Gastroesophageal sphincter (tissue), 4 donors: Measurements from ENCODE around the gene RPL27A. TPM values are rescaled to one million over a fixed set of nuclear protein-coding genes. Genes with fewer than 3 reads are reported as not detected.

ENCODE experiments used
- ATAC-seq: fragments of 150-250 bp; one replicate; pipeline ENCODE4 v1.9.1; 2016; ENCODE audit warnings: mild to moderate bottlenecking, moderate library complexity
- H3K27ac ChIP-seq, 4 donors: fragments of 200-600 bp; sonication (generic) in 3 of 4; 1 replicate in 3 of 4; 2 replicates in 1 of 4; pipeline ENCODE4 v1.5.1; 2016 to 2019
- H3K27me3 ChIP-seq: fragments of 200-600 bp; sonication (generic); one replicate; pipeline ENCODE4 v1.5.1; 2019
- H3K36me3 ChIP-seq, 2 donors: fragments of 200-600 bp; sonication (generic); one replicate each; pipeline ENCODE4 v1.5.1; 2019; ENCODE audit warnings: control low read depth in 1 of 2
- H3K4me1 ChIP-seq, 3 donors: fragments of 200-600 bp; sonication (generic); 1 replicate in 2 of 3; 2 replicates in 1 of 3; pipeline ENCODE4 v1.5.1; 2016 to 2019; ENCODE audit warnings: control low read depth in 2 of 3
- H3K4me3 ChIP-seq, 2 donors: fragments of 200-600 bp; sonication (generic); one replicate each; pipeline ENCODE4 v1.5.1; 2019; ENCODE audit warnings: mild to moderate bottlenecking in 1 of 2, moderate library complexity in 1 of 2
- H3K9me3 ChIP-seq, 3 donors: fragments of 200-600 bp; sonication (generic); one replicate each; pipeline ENCODE4 v1.5.1; 2017 to 2019; ENCODE audit warnings: control low read depth in 2 of 3
- EP300 ChIP-seq: sonication (generic); formaldehyde crosslinking; IDR thresholded peaks from one replicate; pipeline ENCODE4 v1.6.1; 2017; ENCODE audit warnings: antibody characterized with exemption, mild to moderate bottlenecking
- POLR2A ChIP-seq, 2 donors: fragments of 450-650 bp; IDR thresholded peaks; one replicate each; pipeline ENCODE4 v1.6.1; 2017; ENCODE audit warnings: antibody characterized with exemption in 2 of 2, mild to moderate bottlenecking in 2 of 2, moderate library complexity in 1 of 2
- POLR2AphosphoS5 ChIP-seq: sonication (generic); formaldehyde crosslinking; IDR thresholded peaks from one replicate; pipeline ENCODE4 v1.6.1; 2017; ENCODE audit warnings: antibody characterized with exemption
- WGBS, 2 donors: methylation state at CpG; one replicate each; pipeline ENCODE4 v1.1.5; 2018; ENCODE audit warnings: low coverage in 1 of 2; 5-methylcytosine and 5-hydroxymethylcytosine counted together
- total RNA-seq, 4 donors: library from RNA; depleted of rRNA; stranded (reverse); fragments of >200 nt; gene quantifications; one replicate each; pipeline ENCODE4 v1.1.0, GENCODE V29; 2016
- TF ChIP-seq, protein P1 (sequence below), 4 experiments: fragments of 200-600 bp in 2 of 4; fragments of 450-650 bp in 2 of 4; sonication (generic) in 1 of 4; IDR thresholded peaks; one replicate each; pipeline ENCODE4 v1.5.1; 2017 to 2019; ENCODE audit warnings: antibody characterized with exemption in 4 of 4, mild to moderate bottlenecking in 2 of 4, moderate library complexity in 2 of 4

The RPL27A gene
- total RNA-seq, 4 donors from 2014 or later, result 706 to 1,423 (median 903) TPM

DNA sequence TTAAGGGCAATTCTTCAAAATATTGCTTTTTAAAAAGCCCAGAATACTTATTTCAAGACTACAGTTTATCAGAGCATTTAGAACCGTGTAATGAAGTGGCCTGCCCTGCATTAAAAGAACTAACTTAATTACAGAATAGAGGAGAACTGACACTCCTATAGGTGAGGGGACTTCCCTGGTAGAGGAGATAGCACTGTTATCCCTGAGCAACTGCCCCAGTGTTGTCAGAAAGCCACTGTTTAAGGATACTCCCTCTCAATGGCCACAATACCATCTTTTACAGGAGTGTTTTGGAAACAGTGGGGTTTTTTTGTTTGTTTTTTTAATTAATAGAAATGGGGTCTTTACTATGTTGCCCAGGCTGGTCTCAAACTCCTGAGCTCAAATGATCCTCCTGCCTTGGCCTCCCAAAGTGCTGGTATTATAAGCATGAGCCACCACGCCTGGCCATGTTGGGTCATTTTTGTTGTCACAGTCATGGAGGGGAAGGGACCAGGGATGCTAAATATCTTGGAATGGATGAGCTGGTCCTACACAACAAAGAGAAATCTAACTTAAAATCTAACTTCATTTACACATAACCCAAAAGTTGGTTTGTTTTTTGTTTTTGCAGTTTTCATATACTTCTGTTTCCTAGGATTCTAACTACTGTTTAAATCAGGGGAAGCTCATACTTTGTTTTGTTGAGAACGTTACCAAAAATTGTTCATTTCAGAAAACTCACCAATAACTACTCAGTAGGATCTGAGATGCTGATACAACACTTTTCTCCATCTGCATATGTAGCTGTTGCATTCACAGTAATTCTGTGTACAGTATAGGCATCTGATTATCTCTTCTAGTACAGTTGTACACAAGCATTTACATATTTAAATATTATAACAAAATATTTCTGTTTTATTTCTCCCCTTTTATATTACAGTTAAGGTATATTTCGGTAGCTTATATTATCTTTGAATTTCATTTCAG, 8.1 kb downstream of the RPL27A start:
- Histone ChIP-seq H3K4me1 (peaks cover 0 to 17% (median 7%) of the 10 kb centered on the region in 3 donors), H3K9me3 (no peaks in the 10 kb centered on the region), H3K27ac (peak overlapping the region in 2 of 4 donors; percentile 26 to 86), H3K27me3 (no peaks in the 10 kb centered on the region), H3K4me3 (no peak overlapping the region), H3K36me3 (peaks cover 5 to 64% of the 10 kb centered on the region in 2 donors)
- WGBS, 2 donors, result 69 to 72% methylated on average over 3 to 4 of the region's 4 CpGs
- ATAC-seq, result no peak
- TF ChIP-seq EP300, result no peak
- TF ChIP-seq POLR2A (IDR thresholded peaks at IDR 0.05), result no peak
- TF ChIP-seq POLR2AphosphoS5, result no peak
- TF ChIP-seq, protein P1, sequence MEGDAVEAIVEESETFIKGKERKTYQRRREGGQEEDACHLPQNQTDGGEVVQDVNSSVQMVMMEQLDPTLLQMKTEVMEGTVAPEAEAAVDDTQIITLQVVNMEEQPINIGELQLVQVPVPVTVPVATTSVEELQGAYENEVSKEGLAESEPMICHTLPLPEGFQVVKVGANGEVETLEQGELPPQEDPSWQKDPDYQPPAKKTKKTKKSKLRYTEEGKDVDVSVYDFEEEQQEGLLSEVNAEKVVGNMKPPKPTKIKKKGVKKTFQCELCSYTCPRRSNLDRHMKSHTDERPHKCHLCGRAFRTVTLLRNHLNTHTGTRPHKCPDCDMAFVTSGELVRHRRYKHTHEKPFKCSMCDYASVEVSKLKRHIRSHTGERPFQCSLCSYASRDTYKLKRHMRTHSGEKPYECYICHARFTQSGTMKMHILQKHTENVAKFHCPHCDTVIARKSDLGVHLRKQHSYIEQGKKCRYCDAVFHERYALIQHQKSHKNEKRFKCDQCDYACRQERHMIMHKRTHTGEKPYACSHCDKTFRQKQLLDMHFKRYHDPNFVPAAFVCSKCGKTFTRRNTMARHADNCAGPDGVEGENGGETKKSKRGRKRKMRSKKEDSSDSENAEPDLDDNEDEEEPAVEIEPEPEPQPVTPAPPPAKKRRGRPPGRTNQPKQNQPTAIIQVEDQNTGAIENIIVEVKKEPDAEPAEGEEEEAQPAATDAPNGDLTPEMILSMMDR (IDR thresholded peaks at IDR 0.05), result no peak

DNA sequence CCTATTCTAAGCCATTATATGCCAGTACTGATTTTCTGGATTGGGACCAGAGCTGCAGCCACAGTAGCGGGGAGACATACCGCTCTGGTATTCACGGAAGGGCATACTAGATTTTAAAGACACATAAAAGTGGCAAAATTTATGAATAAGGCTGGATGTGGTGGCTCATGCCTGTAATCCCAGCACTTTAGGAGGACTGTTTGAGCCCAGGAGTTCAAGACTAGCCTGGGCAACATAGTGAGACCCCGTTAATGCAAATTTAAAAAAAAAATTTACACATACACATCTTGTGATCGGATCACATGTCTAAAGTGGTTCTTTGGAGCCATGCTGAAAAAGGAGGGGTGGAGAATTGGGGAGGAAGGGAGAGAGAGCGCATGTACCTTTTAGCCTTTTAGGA, 9.0 kb downstream of the RPL27A start:
- Histone ChIP-seq H3K4me1 (peaks cover 0 to 16% (median 7%) of the 10 kb centered on the region in 3 donors), H3K36me3 (peaks cover 5 to 64% of the 10 kb centered on the region in 2 donors), H3K27ac (peak overlapping the region in 2 of 4 donors; percentile 46 to 51), H3K9me3 (no peaks in the 10 kb centered on the region), H3K4me3 (no peak overlapping the region), H3K27me3 (no peaks in the 10 kb centered on the region)
- no peak for ATAC-seq
- 88 to 92% methylated on average over 5 to 6 of the region's 6 CpGs for WGBS, 2 donors
- TF ChIP-seq POLR2AphosphoS5 (no peak), EP300 (no peak), POLR2A (IDR thresholded peaks at IDR 0.05) (no peak)
- TF ChIP-seq, protein P1 (IDR thresholded peaks at IDR 0.05), result no peak

DNA sequence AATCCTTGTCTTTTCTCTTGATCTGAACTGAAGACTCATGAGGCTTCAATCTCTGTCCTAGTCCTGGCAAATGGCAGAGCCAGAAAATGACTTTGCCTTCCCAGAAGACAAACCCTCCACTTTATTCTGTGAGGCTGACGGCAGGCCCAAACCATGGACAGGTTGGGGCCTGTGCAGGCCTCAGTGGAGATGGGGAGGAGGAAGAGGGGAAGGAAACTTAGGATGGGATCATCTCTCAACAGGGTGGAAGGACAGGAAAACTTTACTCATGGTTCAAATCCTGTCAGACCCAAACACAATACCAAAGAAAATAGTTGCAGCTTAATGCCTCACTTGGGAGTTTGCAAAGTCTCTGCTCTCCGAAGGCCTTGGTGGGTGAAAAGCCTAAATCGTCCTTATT, 9.8 kb downstream of the RPL27A start:
- 48 to 83% methylated on average over 3 of the region's 3 CpGs for WGBS, 2 donors
- no peaks in the 10 kb centered on the region for H3K27me3 ChIP-seq
- H3K4me3 ChIP-seq, result no peak overlapping the region
- peaks cover 5 to 65% of the 10 kb centered on the region in 2 donors for H3K36me3 ChIP-seq
- no peak for ATAC-seq
- H3K27ac ChIP-seq, result peak overlapping the region in 2 of 4 donors; percentile 46 to 51
- no peak for TF ChIP-seq POLR2A (IDR thresholded peaks at IDR 0.05)
- no peak for TF ChIP-seq POLR2AphosphoS5
- no peak for TF ChIP-seq EP300
- TF ChIP-seq, protein P1 (IDR thresholded peaks at IDR 0.05), result no peak
- peaks cover 0 to 12% (median 7%) of the 10 kb centered on the region in 3 donors for H3K4me1 ChIP-seq
- H3K9me3 ChIP-seq, result no peaks in the 10 kb centered on the region

DNA sequence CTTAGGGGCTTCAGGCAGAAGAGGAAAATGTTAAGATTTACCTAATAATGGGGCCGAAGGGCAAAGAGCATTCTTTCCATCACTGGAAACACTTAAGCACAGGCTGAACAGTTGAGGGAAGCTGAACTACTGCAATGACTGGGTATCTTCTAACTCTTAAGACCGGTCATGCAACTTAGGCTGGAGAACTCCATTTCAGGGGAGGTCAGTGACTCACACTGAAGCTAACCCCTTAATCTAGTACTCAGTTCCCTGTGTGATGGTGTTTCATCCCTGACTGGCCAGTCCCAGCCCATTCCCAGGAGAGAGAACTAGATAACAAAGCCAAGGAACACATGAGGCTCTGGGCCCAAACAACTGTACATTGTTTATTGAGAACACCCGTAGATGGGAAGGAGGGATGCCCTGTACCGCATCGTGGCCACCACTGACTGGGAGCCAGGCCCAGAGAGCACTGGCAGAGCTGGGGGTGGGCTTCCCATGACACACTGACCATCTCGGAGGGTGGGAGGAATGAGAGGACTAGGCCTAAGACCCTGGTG, 10.5 kb downstream of the RPL27A start:
- peaks cover 5 to 72% of the 10 kb centered on the region in 2 donors for H3K36me3 ChIP-seq
- 64 to 68% methylated on average over 4 of the region's 6 CpGs for WGBS, 2 donors
- no peak for TF ChIP-seq POLR2AphosphoS5
- TF ChIP-seq EP300, result no peak
- TF ChIP-seq, protein P1 (IDR thresholded peaks at IDR 0.05), result no peak
- no peak for TF ChIP-seq POLR2A (IDR thresholded peaks at IDR 0.05)

More for the DNA sequence above, 10.5 kb downstream of the RPL27A start:
- Histone ChIP-seq H3K9me3 (no peaks in the 10 kb centered on the region), H3K27ac (peak overlapping the region in 3 of 4 donors; percentile 28 to 51 (median 46)), H3K4me3 (no peak overlapping the region), H3K4me1 (peaks cover 0 to 5% (median 3%) of the 10 kb centered on the region in 3 donors), H3K27me3 (no peaks in the 10 kb centered on the region)
- ATAC-seq, result no peak
